ENCODE data around the gene CST11.

Gene CST11

GRCh38 chr20:23453549-23454543, 1.2 kb upstream of the CST11 start:
- no peak for DNase-seq

- no peak for DNase-seq
These were observed 654 bp downstream of the CST11 start for GRCh38 chr20:23451956-23452487.

DNA sequence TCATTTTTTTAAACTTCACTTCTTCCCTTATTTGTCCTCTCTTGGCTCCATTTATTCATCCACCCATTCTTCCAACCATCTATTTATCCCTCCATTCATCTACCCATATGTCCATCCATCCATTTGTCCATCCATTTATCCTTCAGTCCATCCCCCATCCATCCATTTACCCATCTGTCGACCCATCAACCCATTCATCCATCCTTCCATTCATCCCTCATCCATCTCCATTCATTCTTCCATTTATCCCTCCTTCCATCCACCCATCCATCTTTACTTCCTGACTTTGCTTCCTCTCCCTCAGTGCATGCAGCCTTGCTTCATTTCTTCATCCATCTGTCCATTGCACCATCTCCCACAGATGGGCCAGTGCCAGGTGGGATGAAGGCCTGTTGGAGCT, 1.8 kb downstream of the CST11 start:
- DNase-seq = no peak

DNA sequence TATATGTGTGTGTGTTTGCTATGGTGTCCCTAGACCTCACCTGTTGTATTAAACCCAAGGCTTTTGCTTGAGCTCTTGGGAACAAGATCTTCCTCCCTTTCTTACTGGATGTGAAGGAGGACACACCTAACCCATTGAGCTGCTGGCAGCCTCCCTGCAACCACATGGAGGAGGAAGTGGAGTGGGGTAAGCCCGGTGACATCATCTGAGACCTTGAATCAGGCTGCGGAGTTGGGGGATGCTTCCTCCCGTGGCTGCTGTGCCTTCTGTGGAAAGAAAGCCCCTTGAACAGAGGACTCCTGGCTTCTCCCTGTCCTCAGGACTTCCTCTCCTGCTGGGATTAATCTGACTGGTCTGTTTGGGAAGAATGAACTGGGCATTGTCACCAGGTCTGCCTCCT, 3.3 kb downstream of the CST11 start:
- DNase-seq = no peak

DNA sequence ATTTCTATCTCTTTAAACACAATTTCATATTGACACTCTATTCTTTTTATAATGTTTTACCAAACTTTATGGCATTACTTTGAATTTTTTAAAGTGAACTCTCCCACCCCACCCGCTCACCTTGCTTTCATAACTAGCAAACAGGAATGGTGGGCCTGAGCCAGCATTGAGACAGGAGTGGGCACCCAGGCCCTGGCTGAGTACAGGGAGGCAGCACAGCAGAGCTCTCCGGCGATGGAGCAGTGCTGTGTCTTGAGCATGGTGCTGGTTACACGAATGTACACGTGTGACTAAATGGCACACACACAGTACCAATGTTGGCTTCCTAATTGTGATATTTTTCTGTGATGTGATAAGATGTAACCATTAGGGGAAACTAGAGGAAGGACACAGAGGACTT, 4.5 kb downstream of the CST11 start:
- DNase-seq = no peak

DNA sequence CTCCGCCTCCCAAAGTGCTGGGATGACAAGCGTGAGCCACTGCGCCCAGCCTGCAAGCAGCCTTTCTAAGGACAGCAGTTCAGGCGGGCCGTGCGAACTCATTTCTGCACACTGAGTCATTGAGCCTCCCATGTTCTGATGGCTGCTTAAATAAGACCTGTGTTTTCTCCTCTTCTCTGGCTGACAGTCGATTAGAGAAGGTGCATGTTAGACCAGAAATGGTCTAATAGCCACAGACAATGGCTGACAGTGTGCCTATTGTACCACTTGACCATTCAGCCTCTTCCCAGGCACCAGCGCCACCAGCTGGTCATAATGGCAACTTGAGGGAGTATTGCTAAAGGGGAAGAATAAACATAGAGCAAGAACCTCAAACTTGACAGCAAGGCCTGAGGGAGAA, 6.2 kb downstream of the CST11 start:
- peak; percentile 31 for DNase-seq

- DNase-seq = no peak
These were observed 7.0 kb downstream of the CST11 start for GRCh38 chr20:23445596-23446217.

- DNase-seq = no peak
These were observed 7.8 kb downstream of the CST11 start for GRCh38 chr20:23444859-23445258.

GRCh38 chr20:23442436-23442835, 10.2 kb downstream of the CST11 start:
- no peak for DNase-seq

GRCh38 chr20:23441850-23442313, 10.8 kb downstream of the CST11 start:
- peak; percentile 81 for DNase-seq

- no peak for DNase-seq
These were observed 12.7 kb downstream of the CST11 start for GRCh38 chr20:23440004-23440403.

DNA sequence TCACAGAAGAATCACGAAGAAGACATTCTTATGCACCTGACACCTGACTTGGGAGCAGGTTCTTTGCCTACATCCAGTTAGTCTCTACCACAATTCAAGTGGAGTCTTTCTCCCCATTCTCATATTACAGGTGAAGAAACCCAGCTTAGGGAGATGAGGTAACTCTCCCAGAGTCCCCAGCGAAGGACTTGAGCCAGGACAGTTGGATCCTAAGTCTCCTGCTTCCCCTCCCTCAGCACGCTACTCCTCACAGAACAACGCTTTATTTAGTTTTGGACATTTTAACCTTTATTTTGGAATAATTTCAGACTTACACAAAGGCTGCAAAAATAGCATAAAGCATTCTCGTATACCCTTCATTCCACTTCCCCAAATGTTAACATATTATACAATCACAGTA, 14.0 kb downstream of the CST11 start:
- DNase-seq = peak; percentile 35

DNA sequence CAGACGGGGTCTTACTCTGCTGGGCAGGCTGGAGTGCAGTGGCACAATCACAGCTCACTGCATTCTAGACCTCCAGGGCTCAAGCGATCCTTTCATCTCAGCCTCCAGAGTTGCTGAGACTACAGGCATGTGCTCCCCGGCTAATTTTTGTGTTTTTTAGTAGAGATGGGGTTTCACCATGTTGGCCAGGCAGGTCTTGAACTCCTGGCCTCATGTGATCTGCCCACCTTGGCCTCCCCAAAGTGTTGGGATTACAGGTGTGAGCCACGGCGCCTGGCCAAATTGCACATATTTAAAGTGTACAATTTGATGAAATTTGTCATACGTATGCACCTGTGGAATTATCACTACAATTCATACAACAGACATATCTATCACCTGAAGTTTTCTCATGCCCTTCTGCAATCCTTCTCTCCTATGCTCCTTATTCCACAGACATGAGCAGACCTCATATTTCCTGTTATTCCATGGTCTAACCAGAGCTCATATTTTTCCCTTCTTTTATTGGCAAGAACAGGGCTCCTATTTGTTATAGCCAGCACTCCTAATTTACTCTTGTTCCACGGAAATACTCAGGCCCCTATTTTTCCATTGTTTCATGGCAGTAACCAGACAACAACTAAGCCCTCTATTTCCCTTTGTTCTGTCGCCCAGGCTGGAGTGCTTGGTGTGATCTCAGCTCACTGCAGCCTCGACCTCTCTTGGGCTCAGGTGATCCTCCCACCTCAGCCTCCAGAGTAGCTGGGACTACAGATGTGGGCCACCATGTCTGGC, 15.4 kb downstream of the CST11 start:
- no peak for DNase-seq

- no peak for DNase-seq
These were observed 16.0 kb downstream of the CST11 start for GRCh38 chr20:23436681-23437080.

GRCh38 chr20:23435626-23436539, 16.8 kb downstream of the CST11 start:
- peak; percentile 45 for DNase-seq

DNA sequence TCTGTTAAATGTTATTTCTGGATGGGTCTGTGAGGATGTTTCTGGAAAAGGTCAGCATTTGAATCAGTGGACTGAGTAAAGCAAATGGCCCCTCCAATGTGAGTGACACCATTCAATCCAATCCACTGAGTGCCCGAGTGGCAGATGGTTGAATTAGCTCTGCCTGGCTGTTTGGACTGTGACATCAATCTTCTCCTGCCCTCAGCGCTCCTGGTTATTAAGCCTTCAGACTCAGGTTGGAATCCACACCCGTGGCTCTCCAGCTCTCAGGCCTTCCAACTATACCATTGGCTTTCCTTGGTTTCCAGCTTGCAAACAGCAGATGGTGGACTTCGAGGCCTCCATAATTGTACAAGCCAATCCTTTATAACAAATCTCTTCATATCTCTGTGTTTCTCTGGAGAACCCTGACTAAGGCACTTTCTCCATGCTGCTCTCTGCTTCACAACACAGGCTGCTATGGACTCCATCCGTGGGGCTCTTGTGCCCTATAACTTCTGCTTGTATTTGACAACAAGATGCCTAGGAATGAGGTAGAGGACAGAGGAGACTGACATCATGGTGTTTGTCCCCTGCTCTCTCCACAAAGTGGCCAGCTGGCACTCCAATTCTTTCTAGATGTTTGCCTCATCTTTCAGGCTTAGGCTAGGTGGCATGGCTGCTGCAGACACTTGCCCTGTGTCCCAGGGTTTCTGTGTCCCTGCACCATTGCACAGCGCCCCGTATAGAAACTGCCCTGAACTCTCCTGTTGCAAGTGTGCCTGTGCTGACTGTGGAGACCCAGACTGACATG, 18.0 kb downstream of the CST11 start:
- DNase-seq = no peak

DNA sequence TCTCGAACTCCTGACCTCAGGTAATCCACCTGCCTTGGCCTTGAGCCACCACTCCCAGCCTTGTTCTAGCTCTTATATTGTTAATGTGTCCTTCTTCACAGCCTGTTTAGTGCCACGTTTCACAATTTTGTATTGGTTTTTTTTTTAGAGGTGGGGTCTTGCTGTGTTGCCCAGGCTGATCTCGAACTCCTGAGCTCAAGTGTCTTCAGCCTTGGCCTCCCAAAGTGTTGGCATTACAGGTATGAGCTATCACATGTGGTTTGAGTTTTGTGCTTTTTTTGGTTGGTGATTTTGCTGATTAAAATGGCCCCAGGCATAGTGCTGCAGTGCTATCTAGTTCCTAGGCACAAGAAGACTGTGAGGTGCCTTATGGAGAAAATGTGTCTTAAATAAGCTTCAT, 19.0 kb downstream of the CST11 start:
- no peak for DNase-seq

DNA sequence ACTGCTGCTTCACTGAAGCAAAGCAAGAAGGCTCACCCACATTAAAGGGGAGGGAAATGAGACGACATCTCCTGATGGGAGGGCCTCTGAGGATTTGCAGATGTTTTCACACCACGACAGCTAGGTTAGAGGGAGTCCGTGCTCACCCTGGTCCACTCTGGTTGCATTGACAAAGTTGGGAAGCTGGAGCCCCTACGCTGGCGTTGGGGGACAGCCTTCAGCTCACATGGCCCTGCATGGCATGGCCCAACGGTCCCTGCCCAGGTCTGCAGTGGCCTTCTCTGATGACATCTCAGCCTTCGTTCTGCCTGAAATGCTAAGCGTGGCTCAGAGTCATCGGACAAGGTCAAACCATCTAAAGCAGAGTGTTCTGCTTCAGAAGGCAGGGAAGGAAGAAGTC, 27.5 kb downstream of the CST11 start:
- DNase-seq = no peak

DNA sequence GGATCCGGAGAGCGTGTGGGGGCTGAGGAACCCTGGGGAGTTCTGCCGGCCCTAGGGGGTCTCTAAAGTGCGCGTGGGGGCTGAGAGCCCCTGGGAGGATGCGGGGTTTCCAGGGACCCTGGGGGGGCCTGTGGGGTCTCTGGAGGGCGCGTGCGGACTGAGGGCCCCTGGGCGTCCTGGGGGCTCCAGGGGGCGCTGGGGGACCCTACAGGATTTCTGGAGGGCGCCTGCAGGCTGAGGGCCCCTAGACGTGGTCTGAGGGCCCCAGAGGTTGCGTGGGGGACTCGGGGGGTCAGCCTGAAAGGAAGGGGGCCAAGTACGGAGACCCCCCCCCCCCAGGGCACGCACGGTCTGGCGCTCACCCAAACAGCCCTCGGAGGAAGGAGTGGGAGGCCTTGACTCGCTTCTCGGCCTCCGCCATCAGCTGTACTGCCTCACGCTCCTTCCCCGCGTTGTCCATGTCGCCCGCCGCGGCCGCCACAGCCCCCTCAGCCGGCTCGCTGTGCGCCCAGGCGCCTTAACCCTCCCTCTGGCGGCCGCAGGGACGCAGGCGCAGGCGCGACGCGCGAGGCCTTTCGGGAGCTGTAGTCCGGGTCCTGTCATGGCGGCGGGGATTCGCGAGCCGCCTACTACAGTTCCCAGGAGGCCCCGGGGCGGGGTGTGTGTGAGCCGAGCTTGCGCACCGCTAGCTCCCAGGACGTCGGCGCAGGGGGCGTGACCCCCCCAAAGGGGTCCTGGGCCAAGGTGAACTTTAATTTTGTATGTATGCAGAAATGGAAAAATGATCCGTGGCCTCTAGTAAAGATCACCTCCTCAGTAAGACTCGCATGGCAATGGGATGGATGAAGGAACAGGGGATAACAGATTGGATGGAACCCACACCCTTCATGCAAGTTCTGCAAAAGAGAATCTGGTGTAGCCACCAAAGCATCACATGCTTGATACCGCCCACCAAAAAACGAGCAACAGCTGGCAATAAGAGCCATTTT, 31.4 kb downstream of the CST11 start, which contains the start of gene NAPB:
NAPB (minus strand) TSS at position 546 of the 989 bp plus-strand sequence; CDS start at position 460, 86 bp downstream.
- DNase-seq = peak; percentile 97
